Measurements from ENCODE around the gene NTNG2. TPM values are rescaled to one million over a fixed set of nuclear protein-coding genes. Genes with fewer than 3 reads are reported as not detected.
"Not testable (repeated sequence)": the region's sequence is repeated elsewhere in the genome, so short reads cannot be mapped to it uniquely, and the experiment has no call there.

The NTNG2 gene
- total RNA-seq, 1 donor from 2014 or later: under 0.01 TPM

DNA sequence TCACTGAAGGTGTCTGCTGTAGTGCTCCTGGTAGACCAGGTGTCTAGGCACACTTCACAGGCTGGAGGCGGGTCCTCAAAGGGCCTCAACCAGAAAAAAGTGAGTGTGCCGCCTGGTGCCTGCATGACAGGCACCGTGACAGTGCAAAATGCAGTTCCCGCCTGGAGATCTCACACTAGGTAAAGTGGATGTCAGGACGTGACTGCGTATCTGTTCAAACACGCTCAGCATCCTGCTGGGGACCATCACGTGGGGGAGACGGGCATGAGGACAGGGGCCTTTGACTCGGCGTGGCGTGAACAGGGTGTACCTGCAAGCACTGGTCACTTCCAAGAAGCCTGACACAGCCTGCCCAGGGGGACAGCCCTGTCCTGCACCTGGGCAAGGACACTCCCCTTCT is 32.3 kb upstream of the NTNG2 start:
- Histone ChIP-seq H3K4me3 (ENCODE audit: low read depth, low read length) (no peak overlapping the region), H3K27me3 (ENCODE audit: control insufficient read depth, insufficient read depth, low read length) (peaks cover 7% of the 10 kb centered on the region), H3K36me3 (ENCODE audit: control insufficient read depth, insufficient read depth, low read length) (no peaks in the 10 kb centered on the region)
- TF ChIP-seq, protein P1, sequence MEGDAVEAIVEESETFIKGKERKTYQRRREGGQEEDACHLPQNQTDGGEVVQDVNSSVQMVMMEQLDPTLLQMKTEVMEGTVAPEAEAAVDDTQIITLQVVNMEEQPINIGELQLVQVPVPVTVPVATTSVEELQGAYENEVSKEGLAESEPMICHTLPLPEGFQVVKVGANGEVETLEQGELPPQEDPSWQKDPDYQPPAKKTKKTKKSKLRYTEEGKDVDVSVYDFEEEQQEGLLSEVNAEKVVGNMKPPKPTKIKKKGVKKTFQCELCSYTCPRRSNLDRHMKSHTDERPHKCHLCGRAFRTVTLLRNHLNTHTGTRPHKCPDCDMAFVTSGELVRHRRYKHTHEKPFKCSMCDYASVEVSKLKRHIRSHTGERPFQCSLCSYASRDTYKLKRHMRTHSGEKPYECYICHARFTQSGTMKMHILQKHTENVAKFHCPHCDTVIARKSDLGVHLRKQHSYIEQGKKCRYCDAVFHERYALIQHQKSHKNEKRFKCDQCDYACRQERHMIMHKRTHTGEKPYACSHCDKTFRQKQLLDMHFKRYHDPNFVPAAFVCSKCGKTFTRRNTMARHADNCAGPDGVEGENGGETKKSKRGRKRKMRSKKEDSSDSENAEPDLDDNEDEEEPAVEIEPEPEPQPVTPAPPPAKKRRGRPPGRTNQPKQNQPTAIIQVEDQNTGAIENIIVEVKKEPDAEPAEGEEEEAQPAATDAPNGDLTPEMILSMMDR (IDR thresholded peaks at IDR 0.05; ENCODE audit: insufficient read depth, low read length, severe bottlenecking): no peak
- DNase-seq (ENCODE audit: low read depth): no peak
- FAIRE-seq: no peak

DNA sequence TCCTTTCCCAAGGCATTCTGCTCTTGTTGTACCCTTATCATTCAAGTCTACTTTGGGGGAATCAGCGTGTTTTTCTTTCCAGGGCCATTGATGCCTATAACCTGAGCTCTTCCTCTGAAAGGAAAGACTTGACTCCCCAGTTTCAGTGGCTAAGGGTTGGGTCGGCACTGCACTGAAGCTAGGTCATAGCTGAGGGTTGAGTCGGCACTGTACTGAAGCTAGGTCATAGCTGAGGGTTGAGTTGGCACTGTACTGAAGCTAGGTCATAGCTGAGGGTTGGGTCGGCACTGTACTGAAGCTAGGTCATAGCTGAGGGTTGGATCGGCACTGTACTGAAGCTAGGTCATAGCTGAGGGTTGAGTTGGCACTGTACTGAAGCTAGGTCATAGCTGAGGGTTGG is 27.8 kb upstream of the NTNG2 start:
- not testable (repeated sequence) for H3K4me3 ChIP-seq (ENCODE audit: low read depth, low read length); H3K36me3 ChIP-seq (ENCODE audit: control insufficient read depth, insufficient read depth, low read length); H3K27me3 ChIP-seq (ENCODE audit: control insufficient read depth, insufficient read depth, low read length)
- peak; percentile 50 for FAIRE-seq
- peak; percentile 43 for DNase-seq (ENCODE audit: low read depth)

DNA sequence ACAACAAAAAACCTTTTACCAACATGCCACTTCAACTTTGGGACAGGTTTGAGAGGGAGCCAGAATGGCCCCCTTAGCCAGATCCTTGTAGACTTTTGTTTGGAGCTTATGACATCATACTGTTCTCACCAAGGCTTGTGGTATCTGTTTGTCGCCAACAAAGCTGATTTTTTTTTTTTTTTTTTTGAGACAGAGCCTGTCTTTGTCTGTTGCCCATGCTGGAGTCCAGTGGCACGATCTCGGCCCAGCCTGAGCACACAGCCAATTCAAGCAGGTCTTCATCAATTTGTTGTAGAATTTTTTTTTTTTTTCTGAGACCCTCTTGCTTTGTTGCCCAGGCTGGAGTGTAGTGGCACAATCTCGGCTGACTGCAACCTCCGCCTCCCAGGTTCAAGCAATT is 26.4 kb upstream of the NTNG2 start:
- DNase-seq (ENCODE audit: low read depth): no peak
- no peak for FAIRE-seq
- H3K27me3 ChIP-seq (ENCODE audit: control insufficient read depth, insufficient read depth, low read length): peaks cover 11% of the 10 kb centered on the region
- H3K4me3 ChIP-seq (ENCODE audit: low read depth, low read length): no peak overlapping the region
- H3K36me3 ChIP-seq (ENCODE audit: control insufficient read depth, insufficient read depth, low read length): no peaks in the 10 kb centered on the region
- TF ChIP-seq, protein P1 (IDR thresholded peaks at IDR 0.05; ENCODE audit: insufficient read depth, low read length, severe bottlenecking): no peak

DNA sequence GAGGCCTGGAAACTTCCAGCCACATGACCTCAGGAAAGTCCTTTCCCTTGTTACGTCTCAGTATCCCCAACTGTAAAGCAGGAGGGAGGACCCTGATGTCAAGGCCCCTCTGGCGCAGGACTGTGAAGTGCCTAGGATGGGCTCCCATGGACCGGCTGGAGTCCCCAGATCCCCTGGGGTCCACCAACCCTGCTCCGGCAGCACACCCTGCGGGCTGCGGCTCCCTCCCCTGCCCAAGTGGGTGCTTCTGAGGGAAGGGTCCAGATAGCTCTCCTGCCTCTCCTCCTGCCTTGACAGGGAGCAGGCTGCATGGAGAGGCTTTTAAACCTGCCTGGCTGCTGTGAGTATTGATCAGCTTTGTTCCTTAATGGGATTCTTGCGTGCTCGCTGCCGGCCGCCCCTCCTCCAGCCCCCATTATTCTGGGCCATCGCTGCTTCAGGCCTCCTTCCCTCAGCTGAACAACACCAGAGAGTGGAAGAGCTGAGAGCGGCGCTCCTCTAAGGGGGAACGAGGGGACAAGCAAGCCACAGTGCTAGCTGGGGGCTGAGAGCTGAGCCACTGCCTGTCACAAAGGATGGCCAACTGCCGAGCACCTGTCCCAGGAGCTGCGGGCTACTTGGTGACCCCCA is 25.6 kb upstream of the NTNG2 start:
- TF ChIP-seq, protein P1 (IDR thresholded peaks at IDR 0.05; ENCODE audit: insufficient read depth, low read length, severe bottlenecking): no peak
- DNase-seq (ENCODE audit: low read depth) (no peak), FAIRE-seq (no peak)
- H3K27me3 ChIP-seq (ENCODE audit: control insufficient read depth, insufficient read depth, low read length): peaks cover 12% of the 10 kb centered on the region
- no peak overlapping the region for H3K4me3 ChIP-seq (ENCODE audit: low read depth, low read length)
- H3K36me3 ChIP-seq (ENCODE audit: control insufficient read depth, insufficient read depth, low read length): no peaks in the 10 kb centered on the region

DNA sequence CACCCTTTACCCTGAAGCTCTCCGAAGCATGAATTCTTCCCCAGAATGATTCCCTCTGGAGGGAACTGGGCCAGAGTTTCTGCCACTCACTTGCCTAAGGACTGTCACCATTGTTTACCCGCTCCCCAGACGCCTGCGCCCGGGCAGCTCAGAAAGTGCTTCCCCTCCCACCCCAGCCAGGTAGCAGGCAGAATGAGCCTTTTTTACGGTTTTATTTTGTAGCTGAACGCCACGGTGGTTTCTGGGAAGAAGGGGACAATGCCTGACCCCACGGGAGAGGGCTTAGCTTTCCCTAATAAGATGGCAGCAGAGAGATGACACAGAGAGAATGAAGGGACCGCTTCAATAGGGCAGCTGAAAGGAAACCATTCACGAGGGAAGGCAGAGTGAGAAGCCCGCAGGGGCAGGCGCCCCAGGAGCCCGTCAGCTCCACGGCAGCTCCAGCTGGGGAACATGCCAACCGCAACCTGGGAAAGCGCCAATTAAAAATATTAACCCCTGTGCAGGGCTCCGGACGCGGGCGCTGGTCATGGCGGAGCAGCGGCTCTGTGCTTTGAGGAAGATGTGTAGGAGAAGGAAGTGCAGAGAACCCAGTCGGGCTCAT is 20.4 kb upstream of the NTNG2 start:
- TF ChIP-seq, protein P1 (IDR thresholded peaks at IDR 0.05; ENCODE audit: insufficient read depth, low read length, severe bottlenecking): no peak
- peaks cover 10% of the 10 kb centered on the region for H3K27me3 ChIP-seq (ENCODE audit: control insufficient read depth, insufficient read depth, low read length)
- H3K36me3 ChIP-seq (ENCODE audit: control insufficient read depth, insufficient read depth, low read length): no peaks in the 10 kb centered on the region
- DNase-seq (ENCODE audit: low read depth): no peak
- FAIRE-seq: no peak
- no peak overlapping the region for H3K4me3 ChIP-seq (ENCODE audit: low read depth, low read length)

DNA sequence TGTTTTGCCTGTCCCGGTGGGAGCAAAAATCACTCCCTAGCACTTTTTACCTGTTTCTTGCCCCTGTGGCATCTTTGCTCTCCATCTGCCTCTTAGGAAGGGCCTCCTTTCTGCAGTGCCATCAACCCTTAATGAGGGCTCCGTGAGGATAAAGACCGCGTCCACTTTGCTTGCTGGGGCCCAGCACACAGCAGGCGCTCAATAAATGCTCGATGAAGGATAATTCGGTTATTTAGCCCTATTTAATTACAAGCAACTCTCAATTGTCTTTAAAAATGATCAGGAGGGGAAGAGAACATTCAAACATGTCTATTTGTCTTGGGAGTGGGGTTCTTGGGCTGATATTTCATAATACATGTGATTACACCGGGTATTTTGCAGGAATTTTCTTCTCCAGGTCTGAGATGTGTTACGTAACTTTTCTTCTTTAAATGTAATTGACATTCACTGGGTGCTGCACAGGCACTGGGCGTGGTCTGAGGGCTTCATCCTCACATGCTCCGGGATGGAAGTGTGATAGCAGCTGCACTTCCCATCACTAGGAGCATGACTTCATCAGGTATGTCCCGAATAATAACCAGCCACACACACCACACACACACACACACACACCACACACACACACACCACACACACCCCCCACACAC is 19.8 kb upstream of the NTNG2 start:
- Histone ChIP-seq H3K27me3 (ENCODE audit: control insufficient read depth, insufficient read depth, low read length) (peaks cover 5% of the 10 kb centered on the region), H3K36me3 (ENCODE audit: control insufficient read depth, insufficient read depth, low read length) (no peaks in the 10 kb centered on the region), H3K4me3 (ENCODE audit: low read depth, low read length) (no peak overlapping the region)
- DNase-seq (ENCODE audit: low read depth): peak; percentile 33
- no peak for FAIRE-seq
- TF ChIP-seq, protein P1 (IDR thresholded peaks at IDR 0.05; ENCODE audit: insufficient read depth, low read length, severe bottlenecking): no peak
